Activated CD4-positive, CD25-positive, alpha-beta regulatory T cell treated with anti-CD3 and anti-CD28 coated beads, Interleukin-2, amount 50 U/mL, for 24 hours (primary cell): Measurements from ENCODE around the gene SLC17A4.

Experiments
- ATAC-seq, 2 donors: fragments of 150-1000 bp; cut with Tn5 transposase; one replicate each; pipeline ENCODE4 v1.10.0; 2021; ENCODE audit warnings: mild to moderate bottlenecking in 1 of 2, moderate library complexity in 1 of 2

SLC17A4 gene

GRCh38 chr6:25829375-25829774, 74.8 kb downstream of the SLC17A4 start:
- no peak for ATAC-seq

- no peak for ATAC-seq
Observed at GRCh38 chr6:25830458-25830857, 75.9 kb downstream of the SLC17A4 start.
